GM23338 (cell line): ENCODE data around the gene NLE1.

ENCODE experiments used
- CTCF ChIP-seq, 2 experiments: fragments of 200-600 bp in 1 of 2; sonication (generic) in 1 of 2; conservative IDR thresholded peaks; 2 replicates each; pipeline versions ENCODE4 v1.5.1 to v1.6.1; 2016 to 2017; ENCODE audit warnings: antibody characterized with exemption in 2 of 2, low read depth in 2 of 2, mild to moderate bottlenecking in 2 of 2, moderate library complexity in 1 of 2
- EZH2 ChIP-seq: fragments of 200-600 bp; sonication (generic); IDR thresholded peaks from one replicate; pipeline ENCODE4 v1.8.0; 2017; ENCODE audit warnings: antibody characterized with exemption, mild to moderate bottlenecking, low read depth; ENCODE audit not compliant: unreplicated experiment
- EZH2phosphoT487 ChIP-seq: fragments of 200-600 bp; sonication (generic); IDR thresholded peaks from one replicate; pipeline ENCODE4 v1.8.1; 2018; ENCODE audit warnings: antibody characterized with exemption; ENCODE audit not compliant: unreplicated experiment
- NANOG ChIP-seq: IDR thresholded peaks from 2 replicates; pipeline ENCODE4 v1.6.1; 2016; ENCODE audit warnings: antibody characterized with exemption, borderline replicate concordance
- REST ChIP-seq: IDR thresholded peaks from one replicate; pipeline ENCODE4 v1.6.1; 2018; ENCODE audit warnings: antibody characterized with exemption; ENCODE audit not compliant: unreplicated experiment

GRCh38 chr17:35086931-35087573 is 55.1 kb downstream of the NLE1 start:
- TF ChIP-seq EZH2: no peak
- no peak for TF ChIP-seq NANOG
- no peak for TF ChIP-seq CTCF (conservative IDR thresholded peaks at IDR 0.05; ENCODE audit: low read depth in 2 of 2)
- no peak for TF ChIP-seq EZH2phosphoT487
- no peak for TF ChIP-seq REST
